ENCODE results near the gene TMEM220.
"Not testable (repeated sequence)": the region's sequence is repeated elsewhere in the genome, so short reads cannot be mapped to it uniquely, and the experiment has no call there.

TMEM220 gene

DNA sequence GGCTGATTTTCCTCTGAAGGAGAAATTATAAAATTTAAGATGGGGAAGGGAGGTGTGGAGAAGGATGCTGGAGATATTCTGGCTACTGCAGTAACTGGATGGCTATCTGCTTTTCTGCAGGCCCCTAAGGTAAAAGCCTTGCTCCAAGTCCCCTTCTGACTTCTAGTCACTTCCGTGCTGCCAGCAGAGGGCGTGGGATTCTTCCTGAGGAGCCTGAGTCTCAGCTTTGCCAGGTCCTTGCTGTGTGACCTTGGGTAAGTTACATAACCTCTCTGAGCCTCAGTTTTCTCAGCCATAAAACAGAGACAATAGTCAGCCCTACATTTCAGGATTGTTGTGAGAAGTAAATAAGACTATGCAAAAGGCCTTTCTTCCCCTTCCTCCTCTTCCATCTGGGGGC, 24.3 kb upstream of the TMEM220 start:
- DNase-seq = no peak

DNA sequence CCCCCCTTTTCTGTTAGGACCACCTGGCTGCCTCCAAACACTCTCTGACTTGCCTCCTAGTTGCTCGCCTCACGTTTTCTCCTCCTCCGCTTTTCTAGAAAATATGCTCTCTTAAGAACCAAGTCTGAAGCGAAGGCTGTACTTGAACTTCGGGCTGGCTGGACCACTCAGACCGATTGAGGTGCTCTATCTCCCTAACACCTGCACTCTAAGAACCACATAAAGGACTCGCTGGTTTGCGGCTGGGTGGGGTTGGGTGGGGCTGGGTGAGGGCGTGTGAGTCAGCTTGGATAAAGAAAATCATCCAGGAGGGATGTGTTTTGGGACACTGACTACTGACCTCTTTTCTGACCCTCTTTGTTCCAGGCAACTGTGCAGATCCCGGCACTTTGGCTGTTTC, 22.9 kb upstream of the TMEM220 start:
- DNase-seq = no peak

- DNase-seq = no peak
Measured at GRCh38 chr17:10751563-10751962, 21.7 kb upstream of the TMEM220 start.

DNA sequence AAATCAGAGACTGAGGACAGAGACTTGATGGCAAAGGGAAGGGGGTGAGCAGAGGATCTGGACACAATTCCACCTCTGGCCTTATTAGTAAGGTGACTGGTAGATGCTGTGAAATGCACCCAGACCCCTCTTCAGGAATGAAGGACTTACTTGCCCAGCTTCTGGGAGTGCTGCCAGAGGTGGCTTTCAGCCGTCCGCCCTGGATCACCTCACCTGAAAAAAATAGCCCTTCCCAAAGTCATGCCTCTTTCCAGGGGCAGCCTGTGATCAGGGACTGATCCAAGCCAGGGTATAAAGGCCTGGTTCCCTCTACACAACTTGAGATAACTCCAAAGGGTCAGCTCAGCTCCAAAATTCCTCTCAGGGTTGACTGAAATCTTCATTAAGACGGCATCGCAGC, 20.4 kb upstream of the TMEM220 start:
- no peak for DNase-seq

DNA sequence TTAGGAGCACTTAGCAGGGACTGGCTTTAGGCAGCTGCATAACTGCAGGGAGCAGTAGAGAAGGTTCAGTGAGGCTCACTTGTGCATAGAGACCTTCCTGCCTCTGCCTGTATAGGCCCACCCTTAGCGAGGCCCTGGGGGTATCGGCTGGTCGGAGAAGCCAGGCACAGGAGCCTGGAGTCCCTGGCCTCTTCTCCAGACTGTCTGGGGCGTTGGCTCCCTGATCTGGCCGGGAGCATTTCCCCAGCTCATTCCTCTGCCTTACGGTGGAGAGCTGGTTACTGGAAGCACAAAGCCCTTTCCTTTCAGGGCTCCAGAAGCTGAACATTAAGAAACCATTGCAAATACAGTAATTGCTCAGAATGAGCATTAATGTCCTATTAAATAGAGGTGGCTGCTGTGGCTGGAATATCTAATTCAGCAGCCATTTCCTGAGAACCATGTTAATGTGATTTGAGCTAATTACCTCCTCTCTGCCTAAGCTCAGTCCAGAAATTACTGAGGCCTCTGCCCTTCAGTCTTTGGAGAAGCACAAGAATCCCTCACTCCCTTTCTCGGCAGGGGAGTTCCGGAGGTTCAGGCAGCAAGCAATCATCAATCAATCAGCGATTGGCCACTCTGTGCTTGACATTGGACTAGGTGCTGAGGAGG, 18.8 kb upstream of the TMEM220 start:
- no peak for DNase-seq

DNA sequence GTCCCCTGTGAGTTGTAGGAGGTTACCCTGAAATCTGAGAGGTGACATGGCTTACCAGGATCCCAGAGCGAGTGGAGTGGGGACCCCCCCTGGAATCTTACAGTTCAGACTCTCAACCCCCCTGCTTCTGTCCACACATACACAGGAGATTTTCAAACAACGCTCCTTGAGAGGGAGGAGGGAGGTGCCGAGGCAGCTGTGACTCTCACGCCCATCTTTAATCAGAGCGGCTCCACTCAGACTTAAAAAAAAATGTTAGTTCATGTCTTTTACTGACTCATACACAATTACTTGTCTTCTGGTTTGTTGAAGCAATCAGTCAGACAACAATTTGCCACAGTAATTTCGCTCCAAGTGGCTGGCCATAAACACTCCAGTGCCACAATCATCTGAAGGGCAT, 15.4 kb upstream of the TMEM220 start:
- no peak for DNase-seq

- DNase-seq = no peak
Measured at GRCh38 chr17:10744501-10745000, 14.7 kb upstream of the TMEM220 start.

DNA sequence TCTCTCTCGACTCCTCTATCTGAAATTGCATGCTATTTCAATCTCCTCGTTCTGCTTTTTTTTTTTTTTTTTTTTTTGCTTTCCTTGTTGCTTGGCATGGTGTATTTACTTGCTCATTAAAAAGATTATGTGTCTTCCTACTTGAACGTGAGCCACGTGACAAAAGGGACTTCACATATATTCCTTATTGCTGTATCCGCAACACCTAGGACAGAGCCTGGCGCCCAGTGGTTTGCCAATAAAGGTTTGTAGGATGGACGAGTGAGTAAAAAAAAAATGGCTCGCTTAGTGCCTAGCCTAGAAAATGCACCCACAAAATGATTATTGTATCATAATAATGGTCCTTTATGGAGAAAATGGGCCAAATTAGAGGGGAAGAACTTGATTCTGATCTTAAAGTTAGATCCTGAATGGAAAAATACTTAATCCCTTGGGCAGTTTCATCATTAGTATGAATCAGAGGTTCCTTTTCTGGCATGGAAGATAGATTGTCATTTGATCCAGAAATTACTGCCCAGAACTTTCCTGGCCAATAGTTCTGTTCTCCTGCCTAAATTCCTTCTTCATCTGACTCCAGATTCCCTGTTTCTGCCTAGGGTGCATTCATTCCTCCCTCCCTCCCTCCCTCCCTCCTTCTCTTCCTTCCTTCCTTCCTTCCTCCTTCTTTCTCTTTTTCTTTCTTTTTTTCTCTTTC, 13.6 kb upstream of the TMEM220 start:
- no peak for DNase-seq

GRCh38 chr17:10742431-10742830, 12.6 kb upstream of the TMEM220 start:
- no peak for DNase-seq

- DNase-seq = no peak
Measured at GRCh38 chr17:10741416-10742135, 11.8 kb upstream of the TMEM220 start.

DNA sequence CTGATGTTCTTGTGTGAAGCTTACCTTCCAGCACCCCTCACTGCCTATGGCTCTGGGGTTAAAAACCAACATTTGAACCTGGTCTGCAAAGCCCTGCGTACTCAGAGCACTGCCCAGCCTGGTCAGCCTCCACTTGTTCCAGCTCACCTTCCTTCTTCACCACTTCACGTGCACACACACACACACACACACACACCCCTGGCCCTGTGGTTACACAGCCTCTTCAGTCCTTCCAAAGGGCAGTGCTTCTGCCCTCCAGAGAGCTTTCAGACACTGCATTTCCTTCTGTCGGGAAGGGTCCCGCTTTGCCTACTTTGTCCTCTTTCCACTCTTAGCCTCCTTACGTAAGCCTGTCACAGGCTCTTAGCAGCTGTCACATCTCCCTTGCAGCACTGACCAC, 9.6 kb upstream of the TMEM220 start:
- DNase-seq = no peak

- DNase-seq = no peak
Measured at GRCh38 chr17:10738521-10739258, 8.9 kb upstream of the TMEM220 start.

DNA sequence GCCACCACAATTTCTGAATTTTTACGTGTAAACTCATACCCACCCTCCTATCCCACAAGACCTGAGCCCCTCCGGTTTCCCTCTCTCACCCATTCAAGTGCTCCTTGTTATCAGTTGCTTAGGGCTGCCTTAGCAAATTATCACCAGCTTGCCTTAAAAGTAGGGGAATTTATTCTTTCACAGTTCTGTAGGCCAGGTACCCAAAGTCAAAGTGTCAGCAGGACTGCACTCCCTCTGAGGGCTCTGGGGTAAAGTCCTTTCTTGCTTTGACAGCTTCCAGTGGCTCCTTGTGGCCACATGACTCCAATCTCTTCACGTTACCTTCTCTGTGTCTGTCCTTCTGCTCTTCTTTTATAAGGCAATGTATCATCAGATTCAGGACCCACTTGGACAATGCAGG, 7.9 kb upstream of the TMEM220 start:
- DNase-seq = no peak

- no peak for DNase-seq
Measured at GRCh38 chr17:10737168-10737622, 7.4 kb upstream of the TMEM220 start.

DNA sequence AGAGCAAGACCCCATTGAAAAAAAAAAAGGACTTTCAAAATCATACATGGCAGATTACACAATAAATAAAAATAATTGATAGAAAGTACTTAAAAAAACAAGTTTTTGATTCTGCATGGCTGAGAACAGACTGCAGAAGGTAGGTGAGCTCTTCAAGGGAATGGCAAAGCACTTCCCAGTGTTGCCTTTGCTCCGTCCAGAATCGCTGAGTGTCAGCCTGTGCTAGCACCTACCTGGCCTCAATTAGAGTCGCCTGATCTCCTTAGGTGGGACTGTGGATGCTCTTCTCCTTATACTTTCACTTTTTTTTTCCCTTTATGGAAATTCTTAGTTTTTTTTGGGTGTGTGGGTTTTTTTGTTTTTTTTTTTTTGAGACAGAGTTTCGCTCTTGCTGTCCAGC, 6.0 kb upstream of the TMEM220 start:
- no peak for DNase-seq

DNA sequence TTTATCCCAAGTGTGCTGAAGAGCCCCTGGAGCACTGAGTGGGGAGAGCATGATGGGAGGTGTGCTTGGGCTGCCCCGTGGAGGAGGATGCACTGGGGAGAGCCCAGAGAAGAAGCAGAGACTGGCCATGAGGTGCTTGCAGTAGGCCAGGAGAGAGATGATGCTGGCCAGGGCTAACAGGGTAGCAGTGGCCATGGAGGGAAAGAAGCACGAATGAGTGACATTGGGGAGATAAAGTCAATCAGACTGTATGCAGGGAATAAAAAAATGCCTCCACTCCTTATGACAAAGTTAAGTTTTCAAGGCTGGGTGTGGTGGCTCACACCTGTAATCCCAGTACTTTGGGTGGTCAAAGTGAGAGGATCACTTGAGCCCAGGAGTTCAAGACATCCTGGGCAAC, 5.4 kb upstream of the TMEM220 start:
- no peak for DNase-seq

GRCh38 chr17:10733666-10734065, 3.8 kb upstream of the TMEM220 start:
- DNase-seq = no peak

DNA sequence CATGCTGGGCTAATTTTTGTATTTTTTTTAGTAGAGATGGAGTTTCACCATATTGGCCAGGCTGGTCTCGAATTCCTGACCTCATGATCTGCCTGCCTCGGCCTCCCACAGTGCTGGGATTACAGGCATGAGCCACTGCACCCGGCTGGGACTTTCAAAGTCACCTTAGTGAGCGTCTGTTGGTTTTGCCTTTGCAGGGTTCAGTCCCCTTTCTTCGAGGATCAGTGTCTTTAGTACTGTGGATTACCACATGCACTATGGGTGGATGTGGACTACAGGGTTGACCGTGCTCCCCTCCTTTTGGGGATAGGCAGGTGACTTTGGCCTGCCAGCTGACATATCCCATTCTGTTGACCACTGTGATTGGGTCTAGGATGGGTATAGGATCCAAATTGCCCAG, 2.3 kb upstream of the TMEM220 start:
- DNase-seq = not testable (repeated sequence)

DNA sequence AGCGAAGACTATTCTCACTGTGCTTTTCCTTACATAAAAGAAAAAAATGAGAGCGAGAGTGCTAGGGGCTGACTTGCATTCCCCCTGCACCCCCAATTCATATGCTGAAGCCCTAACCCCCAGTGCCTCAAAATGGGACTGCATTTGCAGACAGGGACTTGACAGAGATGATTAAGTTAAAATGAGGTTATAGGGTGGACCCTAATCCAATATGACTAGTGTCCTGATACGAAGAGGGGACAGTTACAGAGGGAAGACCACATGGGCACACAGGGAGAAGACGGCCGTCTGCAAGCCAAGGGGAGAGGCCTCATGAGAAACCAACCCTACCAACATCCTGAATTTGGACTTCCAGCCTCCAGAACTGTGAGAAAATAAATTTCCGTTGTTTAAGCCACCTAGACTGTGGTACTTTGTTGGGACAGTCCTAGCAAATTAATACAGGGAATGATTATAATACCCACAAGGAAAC, 1.6 kb upstream of the TMEM220 start:
- DNase-seq = no peak

DNA sequence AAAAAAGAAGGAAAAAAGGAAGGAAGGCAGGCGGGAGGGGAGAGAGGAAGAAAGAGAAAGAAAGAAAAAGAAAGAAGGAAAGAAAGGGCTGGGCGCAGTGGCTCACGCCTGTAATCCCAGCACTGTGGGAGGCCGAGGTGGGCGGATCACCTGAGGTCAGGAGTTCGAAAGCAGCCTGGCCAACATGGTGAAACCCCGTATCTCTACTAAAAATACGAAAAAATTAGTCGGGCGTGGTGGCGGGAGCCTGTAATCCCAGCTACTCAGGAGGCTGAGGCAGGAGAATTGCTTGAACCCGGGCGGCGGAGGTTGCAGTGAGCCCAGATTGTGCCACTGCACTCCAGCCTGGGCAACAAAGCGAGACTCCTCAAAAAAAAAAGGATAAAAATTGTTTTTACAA, 424 bp upstream of the TMEM220 start:
- DNase-seq = not testable (repeated sequence)

DNA sequence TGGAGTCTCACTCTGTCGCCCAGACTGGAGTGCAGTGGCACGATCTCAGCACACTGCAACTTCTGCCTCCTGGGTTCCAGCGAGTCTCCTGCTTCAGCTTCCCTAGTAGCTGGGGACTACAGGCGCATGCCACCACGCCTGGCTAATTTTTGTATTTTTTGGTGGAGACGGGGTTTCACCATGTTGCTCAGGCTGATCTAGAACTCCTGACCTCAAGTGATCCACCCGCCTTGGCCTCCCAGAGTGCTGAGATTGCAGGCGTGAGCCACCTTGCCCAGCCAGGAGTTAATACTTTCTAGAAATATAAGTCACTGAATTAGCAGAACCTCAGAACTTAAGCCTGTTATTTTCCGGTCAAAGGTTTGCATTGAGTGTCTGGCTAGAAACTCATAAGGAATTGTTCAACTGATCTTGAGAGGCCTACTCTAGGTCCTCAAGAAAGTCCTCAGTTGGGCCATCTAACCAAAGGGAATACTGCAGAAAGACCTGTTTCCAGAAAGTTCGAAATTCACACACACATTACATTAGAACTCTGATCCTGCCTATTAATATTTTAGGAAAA, 1.4 kb downstream of the TMEM220 start:
- DNase-seq = no peak

DNA sequence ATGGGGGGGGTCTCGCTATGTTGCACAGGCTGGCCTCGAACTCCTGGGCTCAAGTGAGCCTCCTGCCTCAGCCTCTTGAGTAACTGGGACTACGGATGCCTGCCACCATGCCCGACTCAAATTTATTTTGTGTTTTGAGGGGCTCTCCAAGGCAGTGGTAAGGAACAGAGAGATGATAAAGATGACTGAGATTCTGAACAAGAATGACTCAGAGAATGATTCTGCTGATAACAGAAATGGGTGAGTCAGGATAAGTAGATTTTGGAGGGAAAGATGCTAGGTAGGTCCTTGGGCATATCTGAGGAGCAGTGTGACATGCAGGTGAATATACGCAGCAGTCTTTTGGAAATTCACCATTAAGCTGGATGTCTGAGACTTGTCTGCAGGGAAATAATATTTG, 2.6 kb downstream of the TMEM220 start:
- DNase-seq = no peak

DNA sequence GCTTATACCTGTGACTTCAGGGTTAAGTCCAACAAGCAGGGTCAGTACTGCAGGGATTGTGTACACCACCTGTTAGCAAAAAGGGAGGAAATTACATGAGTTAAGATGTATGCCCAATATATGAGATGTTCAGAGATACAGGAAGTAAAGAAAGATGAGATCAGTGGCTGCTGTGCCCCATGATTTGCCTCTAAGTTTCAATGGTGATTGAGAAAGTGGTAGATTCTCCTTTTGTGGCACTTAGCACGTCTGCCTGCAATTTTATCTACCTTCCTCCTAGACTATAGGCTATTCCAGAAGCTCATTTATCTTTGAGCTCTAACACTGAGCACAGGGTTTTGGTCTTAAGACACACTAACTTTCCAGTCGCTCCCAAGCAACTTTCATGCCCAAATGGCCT, 3.6 kb downstream of the TMEM220 start:
- DNase-seq = no peak
